Measurements from ENCODE around the gene KRT17. TPM values are rescaled to one million over a fixed set of nuclear protein-coding genes. Genes with fewer than 3 reads are reported as not detected.

Gene KRT17
- 2.5 TPM in 2 replicates for total RNA-seq (2012; rRNA removed)
- polyA plus RNA-seq (2012; rRNA removed) = 4.6 and 5.3 TPM in 2 replicates
- 5.6 and 6.7 TPM in 2 replicates for polyA plus RNA-seq (2012; cell fraction: cytosol; rRNA removed)
- polyA plus RNA-seq (2012; cell fraction: nucleus; rRNA removed; ENCODE audit: low replicate concordance) = 1.6 and 2.2 TPM in 2 replicates
- Bru-seq, nascent RNA = percentile 16 among the genes with signal in this experiment
- percentile 15 among the genes with signal in this experiment for BruChase-seq, experiment 1, labeled RNA remaining after a 6-hour chase
- percentile 11 among the genes with signal in this experiment for BruChase-seq, experiment 2, labeled RNA remaining after a 2-hour chase
- long read RNA-seq, partial matches to known transcripts = 1 of 1 reads
- long read RNA-seq, other reads (novel, unspliced or antisense) = 0 of 1 reads

GRCh38 chr17:41624208-41625101 lies at the start of gene KRT17:
TSS of gene KRT17 (minus strand) at chr17:41624575. CDS start at chr17:41624509, 66 bp downstream.
- Histone ChIP-seq H2BK15ac (ENCODE audit: low read depth, low read length) (no peak within 1 kb of the TSS), H2BK120ac (ENCODE audit: low read depth, low read length) (no peak within 1 kb of the TSS), H3K36me3 (ENCODE audit: control insufficient read depth, insufficient read depth, low read length) (no peaks in the 10 kb centered on the region), H2AFZ (replicated peaks; ENCODE audit: low read length, poor library complexity) (no peak within 1 kb of the TSS), H3K9me1 (ENCODE audit: insufficient read depth, low read length) (no peaks in the 10 kb centered on the region; the same call in 1 of the 2 replicates), H3K9me3 (ENCODE audit: control insufficient read depth, insufficient read depth, low read length) (no peaks in the 10 kb centered on the region), H4K8ac (ENCODE audit: low read depth in 2 of 2, low read length in 2 of 2) (no peak within 1 kb of the TSS), H3K4me1 (ENCODE audit: control insufficient read depth, insufficient read depth, low read length) (no peaks in the 10 kb centered on the region), H4K20me1 (ENCODE audit: insufficient read depth, low read length) (no peaks in the 10 kb centered on the region), H4K91ac (ENCODE audit: insufficient read depth, low read depth, low read length) (no peak within 1 kb of the TSS), H3K4me2 (ENCODE audit: low read depth, low read length) (no peak within 1 kb of the TSS), H4K5ac (ENCODE audit: low read depth, low read length) (no peak within 1 kb of the TSS), H2BK20ac (ENCODE audit: low read depth, low read length) (no peak within 1 kb of the TSS), H3K9ac (ENCODE audit: low read depth, low read length) (no peak within 1 kb of the TSS), H3K14ac (replicated peaks; ENCODE audit: low read depth, low read length) (no peak within 1 kb of the TSS), H3K18ac (ENCODE audit: low read depth, low read length) (no peak within 1 kb of the TSS), H3K56ac (ENCODE audit: extremely low read depth, insufficient read depth, low read length) (no peak within 1 kb of the TSS), H3K27ac (ENCODE audit: insufficient read depth, low read length) (no peak within 1 kb of the TSS), H3K4ac (ENCODE audit: low read depth, low read length) (no peak within 1 kb of the TSS), H3K79me1 (ENCODE audit: low read depth in 1 of 2, low read length in 2 of 2) (no peaks in the 10 kb centered on the region), H2BK5ac (ENCODE audit: low read depth, low read length, poor library complexity, severe bottlenecking) (no peak within 1 kb of the TSS), H2AK5ac (ENCODE audit: low read depth, low read length) (no peak within 1 kb of the TSS), H3K27me3 (ENCODE audit: control insufficient read depth, insufficient read depth, low read length) (peaks cover 26% of the 10 kb centered on the region), H3K23ac (ENCODE audit: low read depth, low read length) (no peak within 1 kb of the TSS), H3K4me3 (ENCODE audit: insufficient read depth, low read depth, low read length) (no peak within 1 kb of the TSS), H2AK9ac (replicated peaks; ENCODE audit: low read depth, low read length, poor library complexity) (no peak within 1 kb of the TSS)
- ChIA-PET POLR2A (ENCODE audit: unreplicated experiment) (no interaction called here), CTCF (no interaction called here)
- dilution Hi-C loops (cut with HindIII; ENCODE audit: low sequenced_read_pairs, unreplicated experiment) (no loop called here), intact Hi-C loops (cut with micrococcal nuclease) (no loop called here), in situ Hi-C loops (cut with MboI; ENCODE audit: low sequenced_read_pairs) (no loop called here)
- TF ChIP-seq POLR2A (IDR thresholded peaks at IDR 0.05; ENCODE audit: low read depth, low read length) = no peak
- no peak for TF ChIP-seq BHLHE40 (IDR thresholded peaks at IDR 0.05; ENCODE audit: low read depth, low read length)
- TF ChIP-seq CTCF (conservative IDR thresholded peaks at IDR 0.05; ENCODE audit: low read depth, low read length) = no peak
- TF ChIP-seq SMC3 (IDR thresholded peaks at IDR 0.05; ENCODE audit: low read depth, low read length) = no peak
- TF ChIP-seq RFX5 (IDR thresholded peaks at IDR 0.05; ENCODE audit: low read depth, low read length) = no peak
- no peak for TF ChIP-seq CEBPB (IDR thresholded peaks at IDR 0.05; ENCODE audit: low read depth, low read length)
- TF ChIP-seq CHD1 (IDR thresholded peaks at IDR 0.05; ENCODE audit: low read depth, low read length) = no peak
- TF ChIP-seq USF2 (IDR thresholded peaks at IDR 0.05; ENCODE audit: low read depth, low read length) = no peak
- TF ChIP-seq RAD21 (IDR thresholded peaks at IDR 0.05; ENCODE audit: low read length) = no peak
- no peak for DNase-seq
- no TSS peak for BruUV-seq (replicated peaks)
- WGBS, 2 experiments (ENCODE audit: extremely low coverage in 2 of 2, insufficient read length in 1 of 2) = 80% methylated on average over 7 of the region's 33 CpGs; no CpG with 5 or more reads in 1 of the 2 experiments
- no peak for ATAC-seq (ENCODE audit: low read depth)

Measured in IMR-90 (cell line).